ENCODE measurements around the gene CNTNAP2.

The CNTNAP2 gene

DNA sequence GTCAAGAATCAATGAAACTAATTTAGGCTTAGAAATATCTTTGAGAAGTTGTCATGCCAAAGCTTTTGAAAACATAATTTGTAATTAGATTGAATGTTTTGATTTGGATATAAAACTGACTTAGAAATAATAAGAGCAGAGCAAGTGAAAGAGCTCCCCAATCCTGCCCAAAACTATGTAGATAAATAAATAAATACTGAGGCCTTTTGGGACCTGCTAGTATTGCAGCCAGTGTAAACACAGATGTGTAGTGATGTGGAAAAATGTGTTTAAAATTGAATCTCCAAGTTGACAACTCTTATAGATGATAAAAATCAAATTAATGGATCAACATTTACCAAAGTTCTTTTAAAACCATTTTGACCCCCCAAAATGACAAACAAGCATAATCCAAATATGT is 896.1 kb downstream of the CNTNAP2 start:
- Mint-ChIP-seq H3K9me3 (peaks cover 10% of the 10 kb centered on the region), H3K4me1 (ENCODE audit: low read depth) (no peaks in the 10 kb centered on the region), H3K4me3 (no peak overlapping the region), H3K27me3 (ENCODE audit: low read depth) (no peaks in the 10 kb centered on the region), H3K27ac (no peak overlapping the region), H3K36me3 (ENCODE audit: low read depth) (no peaks in the 10 kb centered on the region)

DNA sequence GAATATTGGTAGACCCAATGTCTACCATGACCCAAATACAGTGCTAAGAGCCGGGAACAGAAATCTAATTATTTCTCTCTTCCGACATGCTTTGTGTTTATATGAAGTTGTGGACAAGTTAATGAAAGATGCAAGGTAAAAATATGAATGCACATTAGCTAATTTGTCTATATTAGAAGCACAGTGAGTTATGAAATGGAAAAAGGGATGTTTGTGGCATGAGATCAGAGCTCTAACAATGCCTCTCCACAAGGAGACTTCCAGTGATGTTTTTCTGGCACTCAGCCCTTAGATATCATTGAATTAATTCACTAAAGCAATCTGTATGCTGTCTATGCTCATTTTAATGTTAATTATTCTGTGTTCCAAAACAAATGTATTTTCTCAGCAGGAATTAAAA is 897.2 kb downstream of the CNTNAP2 start:
- no peak overlapping the region for H3K27ac Mint-ChIP-seq
- H3K36me3 Mint-ChIP-seq (ENCODE audit: low read depth) = no peaks in the 10 kb centered on the region
- H3K4me1 Mint-ChIP-seq (ENCODE audit: low read depth) = no peaks in the 10 kb centered on the region
- H3K9me3 Mint-ChIP-seq = peaks cover 10% of the 10 kb centered on the region
- no peaks in the 10 kb centered on the region for H3K27me3 Mint-ChIP-seq (ENCODE audit: low read depth)
- H3K4me3 Mint-ChIP-seq = no peak overlapping the region

DNA sequence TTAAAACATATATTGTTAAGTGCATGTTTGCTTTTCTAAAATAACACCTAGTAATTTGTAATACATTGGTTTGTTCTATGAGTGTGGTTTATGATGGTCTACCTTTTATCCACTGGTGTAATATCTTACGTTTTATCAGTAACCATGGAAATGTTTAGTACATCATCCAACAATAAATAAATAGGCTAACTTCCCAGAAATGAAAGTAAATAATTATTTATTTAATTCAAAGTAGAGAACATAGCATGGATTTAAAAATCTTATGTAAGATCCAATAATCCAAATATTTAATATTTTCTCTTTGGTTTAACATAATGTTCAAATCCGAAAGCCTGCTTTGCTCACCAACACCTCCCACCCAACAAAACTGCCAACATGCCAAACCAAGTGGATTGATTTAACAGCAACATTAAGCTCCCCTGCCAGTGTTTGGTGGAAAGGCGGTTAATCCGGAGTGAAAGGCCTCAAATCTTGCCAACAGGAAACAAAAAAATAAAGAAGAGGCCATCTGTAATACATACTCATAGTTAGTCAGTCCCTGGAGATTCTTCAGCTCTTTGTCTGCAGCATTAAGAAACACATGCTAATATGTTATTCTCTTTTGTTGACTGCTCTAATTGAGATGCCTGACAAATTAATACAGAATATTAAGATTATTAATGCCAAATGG is 897.8 kb downstream of the CNTNAP2 start:
- no peaks in the 10 kb centered on the region for H3K27me3 Mint-ChIP-seq (ENCODE audit: low read depth)
- H3K4me1 Mint-ChIP-seq (ENCODE audit: low read depth) = no peaks in the 10 kb centered on the region
- H3K27ac Mint-ChIP-seq = no peak overlapping the region

DNA sequence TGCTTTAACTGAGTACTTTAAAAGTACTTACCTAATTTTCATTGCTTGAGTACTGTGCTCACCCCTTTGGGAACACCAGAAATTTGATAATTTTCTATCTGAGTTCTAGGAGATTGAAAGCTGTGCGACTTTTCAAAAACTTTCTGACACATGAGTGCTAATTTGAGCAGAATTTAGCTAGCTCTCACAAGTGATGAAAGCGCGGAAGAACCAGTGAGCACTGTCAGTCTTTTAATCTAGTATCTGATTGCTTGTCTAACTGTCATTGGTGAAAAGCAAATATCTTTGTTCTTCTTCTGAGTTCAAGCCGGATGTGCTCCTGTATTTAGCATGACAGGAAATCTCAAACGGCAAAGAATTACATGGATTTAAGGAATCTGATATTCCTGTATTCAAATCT is 899.4 kb downstream of the CNTNAP2 start:
- Mint-ChIP-seq H3K27ac (no peak overlapping the region), H3K4me1 (ENCODE audit: low read depth) (no peaks in the 10 kb centered on the region), H3K27me3 (ENCODE audit: low read depth) (no peaks in the 10 kb centered on the region), H3K36me3 (ENCODE audit: low read depth) (no peaks in the 10 kb centered on the region), H3K4me3 (no peak overlapping the region), H3K9me3 (no peaks in the 10 kb centered on the region)

More for the DNA sequence above, 897.8 kb downstream of the CNTNAP2 start:
- Mint-ChIP-seq H3K36me3 (ENCODE audit: low read depth) (no peaks in the 10 kb centered on the region), H3K9me3 (peaks cover 5% of the 10 kb centered on the region), H3K4me3 (no peak overlapping the region)

DNA sequence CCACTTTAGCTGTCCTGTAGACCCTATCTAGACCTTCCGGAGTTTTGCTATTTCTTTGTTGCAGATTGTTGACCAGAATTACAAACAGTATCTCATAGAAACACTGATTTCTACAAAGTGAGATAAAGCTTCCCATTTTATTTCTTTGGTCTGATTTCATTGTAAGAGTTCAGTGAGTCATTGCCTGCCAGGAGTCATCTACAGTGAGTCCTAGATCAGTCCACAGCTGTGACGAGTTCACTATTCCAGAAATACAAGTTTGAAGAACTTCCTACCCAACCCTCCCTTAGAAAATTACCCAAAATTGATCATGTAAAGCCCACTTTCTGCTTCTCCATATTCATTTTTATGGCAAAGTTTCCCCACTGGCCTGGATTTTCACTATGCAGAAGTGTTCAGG is 905.5 kb downstream of the CNTNAP2 start:
- Mint-ChIP-seq H3K4me3 (no peak overlapping the region), H3K27me3 (ENCODE audit: low read depth) (no peaks in the 10 kb centered on the region), H3K9me3 (peaks cover 7% of the 10 kb centered on the region), H3K36me3 (ENCODE audit: low read depth) (no peaks in the 10 kb centered on the region), H3K27ac (no peak overlapping the region), H3K4me1 (ENCODE audit: low read depth) (no peaks in the 10 kb centered on the region)

DNA sequence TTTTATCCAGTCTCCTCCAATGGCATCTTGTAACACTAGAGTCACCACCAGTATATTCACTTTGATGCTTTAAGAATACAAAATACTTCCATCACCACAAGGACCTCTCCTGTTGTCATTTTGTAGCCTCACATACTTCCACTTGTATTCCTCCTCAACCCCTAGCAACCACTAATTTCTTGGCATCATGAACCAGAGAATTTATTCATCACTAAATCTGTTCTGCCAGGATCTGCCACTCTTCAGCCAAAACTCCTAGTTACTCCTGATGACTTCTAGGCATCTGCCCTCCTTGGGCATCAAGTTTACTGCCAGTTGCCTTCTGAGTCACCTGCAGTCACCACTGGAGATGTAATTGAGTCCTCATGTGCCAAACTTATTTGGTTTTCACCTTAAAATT is 906.8 kb downstream of the CNTNAP2 start:
- Mint-ChIP-seq H3K36me3 (ENCODE audit: low read depth) (no peaks in the 10 kb centered on the region), H3K27ac (no peak overlapping the region), H3K4me3 (no peak overlapping the region), H3K27me3 (ENCODE audit: low read depth) (no peaks in the 10 kb centered on the region), H3K9me3 (peaks cover 13% of the 10 kb centered on the region), H3K4me1 (ENCODE audit: low read depth) (no peaks in the 10 kb centered on the region)

DNA sequence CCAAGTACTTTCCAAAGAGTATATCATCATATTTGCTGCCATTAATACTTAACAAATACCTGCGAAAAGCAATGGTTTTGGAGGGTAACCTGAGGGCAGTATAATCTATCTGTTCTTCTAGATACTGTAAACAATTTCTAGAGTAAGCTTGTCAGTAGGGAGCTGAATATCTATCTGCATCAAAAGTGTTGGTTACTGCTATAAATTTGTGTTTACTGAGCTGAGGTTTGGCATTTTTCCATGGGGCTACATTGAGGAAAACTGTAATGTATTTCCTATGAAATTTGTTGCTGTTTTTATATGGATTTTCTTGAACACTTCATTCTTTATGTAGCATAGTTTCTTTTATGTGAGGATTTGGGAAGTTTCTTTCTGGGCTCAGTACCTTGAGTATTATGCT is 913.4 kb downstream of the CNTNAP2 start:
- no peaks in the 10 kb centered on the region for H3K4me1 Mint-ChIP-seq (ENCODE audit: low read depth)

DNA sequence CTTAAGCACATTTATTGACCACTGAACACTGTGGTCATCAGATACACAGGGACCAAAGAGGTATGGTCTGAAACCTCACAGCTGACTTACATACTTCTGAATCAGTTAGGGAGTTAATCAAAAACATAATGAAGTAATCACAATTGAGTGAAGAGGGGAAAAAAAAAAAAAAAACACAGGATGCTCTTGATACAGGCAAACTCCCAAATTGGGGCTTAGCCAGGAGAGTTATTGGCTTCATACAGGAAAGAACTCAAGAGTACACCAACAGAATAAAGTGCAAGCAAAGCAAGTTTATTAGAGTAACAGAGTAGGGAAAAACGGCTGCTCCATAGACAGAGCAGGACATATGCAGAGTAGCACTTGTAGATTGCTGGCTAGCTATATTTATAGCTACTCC is 917.0 kb downstream of the CNTNAP2 start:
- Mint-ChIP-seq H3K4me3 (no peak overlapping the region), H3K36me3 (ENCODE audit: low read depth) (no peaks in the 10 kb centered on the region), H3K9me3 (peaks cover 14% of the 10 kb centered on the region), H3K27ac (no peak overlapping the region), H3K27me3 (ENCODE audit: low read depth) (no peaks in the 10 kb centered on the region), H3K4me1 (ENCODE audit: low read depth) (no peaks in the 10 kb centered on the region)

More for the DNA sequence above, 913.4 kb downstream of the CNTNAP2 start:
- peaks cover 22% of the 10 kb centered on the region for H3K9me3 Mint-ChIP-seq
- H3K4me3 Mint-ChIP-seq = no peak overlapping the region
- no peaks in the 10 kb centered on the region for H3K36me3 Mint-ChIP-seq (ENCODE audit: low read depth)
- H3K27ac Mint-ChIP-seq = no peak overlapping the region
- H3K27me3 Mint-ChIP-seq (ENCODE audit: low read depth) = no peaks in the 10 kb centered on the region

DNA sequence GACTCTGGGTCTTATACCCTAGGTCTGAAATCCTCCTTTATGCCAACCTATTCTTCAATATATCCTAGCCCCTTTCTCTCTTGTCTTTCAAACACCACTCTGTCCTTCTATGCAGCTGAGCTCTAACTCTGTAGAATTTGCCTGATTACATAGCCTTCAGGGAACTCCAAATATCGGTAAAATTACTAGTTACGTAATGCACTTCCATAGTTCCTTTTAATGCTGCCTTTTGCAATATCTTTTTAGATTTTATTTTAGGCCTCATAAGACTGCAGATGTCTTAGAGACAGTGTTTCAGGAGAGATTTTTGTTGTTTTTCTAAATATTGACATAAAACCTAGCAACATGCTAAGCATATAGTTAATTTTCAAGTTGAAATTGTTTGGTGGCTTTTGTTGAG is 924.8 kb downstream of the CNTNAP2 start:
- H3K36me3 Mint-ChIP-seq (ENCODE audit: low read depth) = no peaks in the 10 kb centered on the region
- H3K4me3 Mint-ChIP-seq = no peak overlapping the region
- H3K27ac Mint-ChIP-seq = no peak overlapping the region
- H3K27me3 Mint-ChIP-seq (ENCODE audit: low read depth) = no peaks in the 10 kb centered on the region
- peaks cover 10% of the 10 kb centered on the region for H3K9me3 Mint-ChIP-seq
- no peaks in the 10 kb centered on the region for H3K4me1 Mint-ChIP-seq (ENCODE audit: low read depth)

DNA sequence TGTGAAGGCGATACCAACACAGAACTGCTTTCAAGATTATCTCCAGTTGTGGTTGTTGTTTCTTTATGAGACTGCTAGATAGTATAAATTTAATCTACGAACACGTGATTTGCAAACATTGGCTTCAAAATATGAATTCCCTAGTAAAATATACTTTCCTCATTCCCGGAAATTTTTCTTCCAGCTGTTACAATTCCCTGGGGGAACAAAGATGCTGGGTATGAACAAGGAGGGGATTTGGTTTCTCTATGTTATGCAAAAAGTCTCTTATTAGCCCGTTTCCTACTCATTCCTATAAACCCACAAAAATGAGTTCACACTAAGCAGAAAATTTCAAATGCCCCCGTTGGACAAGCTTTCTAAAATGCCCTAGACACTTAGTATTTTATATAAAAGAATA is 928.3 kb downstream of the CNTNAP2 start:
- Mint-ChIP-seq H3K27ac (no peak overlapping the region), H3K36me3 (ENCODE audit: low read depth) (no peaks in the 10 kb centered on the region), H3K4me3 (no peak overlapping the region), H3K27me3 (ENCODE audit: low read depth) (no peaks in the 10 kb centered on the region), H3K9me3 (peaks cover 11% of the 10 kb centered on the region), H3K4me1 (ENCODE audit: low read depth) (no peaks in the 10 kb centered on the region)

DNA sequence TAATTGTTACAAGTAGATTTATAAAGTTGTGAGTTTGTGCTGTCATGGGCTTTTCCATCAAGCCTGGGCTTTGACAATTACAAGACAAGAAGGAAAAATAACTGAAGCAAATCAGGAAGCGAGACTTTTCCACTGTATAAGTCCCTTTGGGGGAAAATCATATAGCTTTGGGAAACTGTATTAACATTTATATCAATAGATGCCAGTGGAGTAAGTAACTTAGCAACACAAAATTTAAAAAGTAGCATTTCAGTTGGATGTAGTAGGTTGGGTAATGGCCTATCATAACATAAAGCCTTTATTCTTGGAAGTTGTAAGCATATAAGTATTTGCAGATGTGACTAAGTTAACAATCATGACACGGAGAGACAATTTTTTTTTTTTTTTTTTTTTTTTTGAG is 931.1 kb downstream of the CNTNAP2 start:
- no peak overlapping the region for H3K4me3 Mint-ChIP-seq
- H3K27me3 Mint-ChIP-seq (ENCODE audit: low read depth) = no peaks in the 10 kb centered on the region
- no peaks in the 10 kb centered on the region for H3K4me1 Mint-ChIP-seq (ENCODE audit: low read depth)
- H3K27ac Mint-ChIP-seq = no peak overlapping the region
- H3K9me3 Mint-ChIP-seq = peaks cover 13% of the 10 kb centered on the region
- H3K36me3 Mint-ChIP-seq (ENCODE audit: low read depth) = no peaks in the 10 kb centered on the region

DNA sequence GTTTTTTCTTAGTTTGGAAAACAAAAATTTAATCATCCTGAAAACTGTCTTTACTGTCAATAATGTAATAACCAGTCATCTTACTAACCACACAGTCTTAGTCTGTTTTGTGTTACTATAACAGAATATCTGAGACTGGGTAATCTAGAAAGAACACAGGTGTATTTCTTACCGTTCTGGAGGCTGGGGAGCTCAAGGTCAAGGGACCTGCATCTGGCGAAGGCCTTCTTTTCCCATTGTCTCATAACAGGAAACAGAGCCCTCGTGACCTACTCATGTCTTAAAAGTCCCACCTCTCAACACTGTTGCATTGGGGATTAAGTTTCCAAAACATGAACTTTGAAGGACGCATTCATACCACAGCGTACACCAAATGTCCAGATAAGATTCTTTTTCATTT is 932.3 kb downstream of the CNTNAP2 start:
- Mint-ChIP-seq H3K4me3 (no peak overlapping the region), H3K36me3 (ENCODE audit: low read depth) (no peaks in the 10 kb centered on the region), H3K27me3 (ENCODE audit: low read depth) (no peaks in the 10 kb centered on the region), H3K4me1 (ENCODE audit: low read depth) (no peaks in the 10 kb centered on the region), H3K9me3 (peaks cover 13% of the 10 kb centered on the region), H3K27ac (no peak overlapping the region)

DNA sequence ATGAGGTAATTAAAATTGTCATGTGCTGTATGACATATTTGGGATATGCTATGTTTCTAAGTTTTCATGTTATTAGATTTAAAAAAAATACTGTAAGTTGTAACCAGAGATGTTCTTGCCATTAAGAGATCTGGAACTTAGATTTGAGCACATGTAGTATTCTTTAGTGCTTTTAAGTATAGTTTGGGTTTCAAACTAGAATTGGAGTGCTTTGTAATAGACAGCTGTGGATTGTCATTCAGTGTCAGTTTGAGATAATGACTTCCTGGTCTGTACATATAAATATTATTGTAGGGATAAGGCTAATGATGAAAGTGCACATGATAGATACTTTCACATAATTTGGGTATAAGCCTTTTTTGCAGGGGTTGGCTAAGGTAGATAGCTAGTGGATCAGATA is 936.2 kb downstream of the CNTNAP2 start:
- no peak overlapping the region for H3K27ac Mint-ChIP-seq
- no peak overlapping the region for H3K4me3 Mint-ChIP-seq
- H3K4me1 Mint-ChIP-seq (ENCODE audit: low read depth) = no peaks in the 10 kb centered on the region
- peaks cover 7% of the 10 kb centered on the region for H3K9me3 Mint-ChIP-seq
- H3K36me3 Mint-ChIP-seq (ENCODE audit: low read depth) = no peaks in the 10 kb centered on the region
- H3K27me3 Mint-ChIP-seq (ENCODE audit: low read depth) = no peaks in the 10 kb centered on the region

DNA sequence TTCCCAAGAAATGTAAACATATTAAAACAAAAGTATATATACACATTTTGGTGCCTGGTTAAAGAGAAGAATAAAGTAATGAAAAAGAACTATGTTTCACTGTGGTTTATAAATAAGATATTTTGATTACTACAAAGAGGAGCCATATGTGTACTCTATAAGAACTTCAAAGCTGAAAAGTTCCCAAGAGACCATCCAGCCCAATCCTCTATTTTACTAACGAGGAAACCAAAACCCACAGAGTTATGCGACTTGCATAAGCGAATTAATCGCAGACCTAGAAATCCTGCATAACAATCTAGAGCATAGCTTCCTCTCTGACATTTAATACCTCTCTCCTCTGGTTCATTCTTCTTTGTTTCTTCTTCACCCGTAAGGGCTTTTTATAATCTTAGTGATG is 937.1 kb downstream of the CNTNAP2 start:
- no peak overlapping the region for H3K4me3 Mint-ChIP-seq

DNA sequence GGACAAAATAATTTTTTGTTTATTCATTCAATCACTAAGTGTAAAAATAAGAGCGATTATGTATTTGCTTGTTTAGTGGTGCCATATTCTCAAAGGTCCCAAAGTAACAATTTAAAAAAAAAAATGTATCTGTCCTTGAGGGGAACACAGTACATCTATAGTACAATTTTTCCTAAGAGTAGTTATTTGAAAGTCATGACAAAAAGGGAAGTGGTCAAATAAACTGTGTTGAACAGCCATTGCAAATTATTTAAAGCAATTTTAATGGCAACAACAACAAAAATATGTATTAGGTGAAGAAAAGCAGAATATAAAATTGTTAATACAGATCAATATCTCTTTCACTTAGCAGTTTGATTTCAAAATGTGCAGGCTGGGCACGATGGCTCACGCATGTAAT is 943.5 kb downstream of the CNTNAP2 start:
- Mint-ChIP-seq H3K4me1 (ENCODE audit: low read depth) (no peaks in the 10 kb centered on the region), H3K9me3 (peaks cover 3% of the 10 kb centered on the region), H3K27me3 (ENCODE audit: low read depth) (no peaks in the 10 kb centered on the region), H3K27ac (no peak overlapping the region), H3K4me3 (no peak overlapping the region), H3K36me3 (ENCODE audit: low read depth) (no peaks in the 10 kb centered on the region)

More for the DNA sequence above, 937.1 kb downstream of the CNTNAP2 start:
- Mint-ChIP-seq H3K36me3 (ENCODE audit: low read depth) (no peaks in the 10 kb centered on the region), H3K27me3 (ENCODE audit: low read depth) (no peaks in the 10 kb centered on the region), H3K4me1 (ENCODE audit: low read depth) (no peaks in the 10 kb centered on the region), H3K9me3 (peaks cover 7% of the 10 kb centered on the region), H3K27ac (no peak overlapping the region)

DNA sequence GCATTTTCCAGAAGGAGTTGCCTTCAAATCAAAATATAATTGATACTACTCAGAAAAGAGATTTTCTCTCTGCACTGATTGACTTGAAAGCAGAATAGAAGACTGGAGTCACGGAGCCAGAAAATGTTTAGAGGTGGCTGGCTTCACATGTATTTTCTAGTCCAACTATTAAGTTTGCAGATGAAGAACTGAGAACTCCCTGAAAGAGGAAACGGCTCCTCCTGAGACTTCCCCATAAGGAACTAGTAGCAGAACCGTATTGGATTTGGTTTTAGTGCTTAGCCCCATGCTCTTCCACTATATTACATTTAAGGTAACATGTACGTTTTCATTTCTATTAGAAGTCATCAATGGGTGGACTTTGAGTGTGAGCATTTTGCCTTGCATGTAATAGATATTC is 946.3 kb downstream of the CNTNAP2 start:
- Mint-ChIP-seq H3K4me3 (no peak overlapping the region), H3K9me3 (peaks cover 3% of the 10 kb centered on the region), H3K4me1 (ENCODE audit: low read depth) (no peaks in the 10 kb centered on the region), H3K27ac (no peak overlapping the region), H3K27me3 (ENCODE audit: low read depth) (no peaks in the 10 kb centered on the region), H3K36me3 (ENCODE audit: low read depth) (no peaks in the 10 kb centered on the region)

Measured in T-helper 1 cell treated with Interleukin-12 subunit alpha and Interleukin-12 subunit beta and Interleukin-4 antibody, amounts not matched to agents 30 μg/mL and 1 μg/mL, for 36 hours (primary cell).